ENCODE data around the gene SLC25A38. TPM values are rescaled to one million over a fixed set of nuclear protein-coding genes. Genes with fewer than 3 reads are reported as not detected.

SLC25A38 gene
- total and polyA plus RNA-seq, 4 donors, result 24.8 to 31.0 (median 27.4) TPM

GRCh38 chr3:39388153-39388552 is 5.0 kb downstream of the SLC25A38 start:
- Histone ChIP-seq H3K27me3 (ENCODE audit: control insufficient read depth in 3 of 3, insufficient read depth in 3 of 3, low read length in 2 of 3) (no peaks in the 10 kb centered on the region), H3K9ac (ENCODE audit: insufficient read depth in 1 of 2, low read length in 2 of 2) (no peak overlapping the region), H3K9me3 (ENCODE audit: control insufficient read depth in 4 of 4, insufficient read depth in 3 of 4, low read length in 3 of 4) (no peaks in the 10 kb centered on the region), H3K27ac (ENCODE audit: low read depth in 1 of 2, low read length in 1 of 2) (no peak overlapping the region), H3K36me3 (ENCODE audit: control insufficient read depth in 4 of 4, insufficient read depth in 4 of 4, low read length in 4 of 4) (peaks cover 20 to 27% (median 24%) of the 10 kb centered on the region in 4 donors), H3K4me3 (no peak overlapping the region), H3K4me1 (ENCODE audit: control insufficient read depth in 5 of 5, insufficient read depth in 5 of 5, low read length in 5 of 5) (peaks cover 0 to 12% (median 0%) of the 10 kb centered on the region in 5 donors)
- 69 to 85% methylated on average over 2 of the region's 2 CpGs for WGBS, 2 donors
- DNase-seq (peak in 2 of 3 donors; percentile 19 to 37), ATAC-seq (ENCODE audit: insufficient read depth, low FRiP score) (no peak)
- no peak for TF ChIP-seq CTCF (IDR thresholded peaks at IDR 0.05; ENCODE audit: control extremely low read depth, extremely low read depth)

GRCh38 chr3:39388741-39389248 is 5.6 kb downstream of the SLC25A38 start:
- H3K4me3 ChIP-seq, result no peak overlapping the region
- WGBS, 2 donors, result 88 to 89% methylated on average over 2 of the region's 2 CpGs
- H3K36me3 ChIP-seq (ENCODE audit: control insufficient read depth in 4 of 4, insufficient read depth in 4 of 4, low read length in 4 of 4), result peaks cover 23 to 30% (median 27%) of the 10 kb centered on the region in 4 donors
- H3K9ac ChIP-seq (ENCODE audit: insufficient read depth in 1 of 2, low read length in 2 of 2), result no peak overlapping the region
- no peaks in the 10 kb centered on the region for H3K27me3 ChIP-seq (ENCODE audit: control insufficient read depth in 3 of 3, insufficient read depth in 3 of 3, low read length in 2 of 3)
- H3K9me3 ChIP-seq (ENCODE audit: control insufficient read depth in 4 of 4, insufficient read depth in 3 of 4, low read length in 3 of 4), result no peaks in the 10 kb centered on the region
- DNase-seq, result no peak
- H3K27ac ChIP-seq (ENCODE audit: low read depth in 1 of 2, low read length in 1 of 2), result no peak overlapping the region
- TF ChIP-seq CTCF (IDR thresholded peaks at IDR 0.05; ENCODE audit: control extremely low read depth, extremely low read depth), result no peak
- H3K4me1 ChIP-seq (ENCODE audit: control insufficient read depth in 5 of 5, insufficient read depth in 5 of 5, low read length in 5 of 5), result peaks cover 0 to 12% (median 0%) of the 10 kb centered on the region in 5 donors
- no peak for ATAC-seq (ENCODE audit: insufficient read depth, low FRiP score)

GRCh38 chr3:39390181-39390580 is 7.0 kb downstream of the SLC25A38 start:
- Histone ChIP-seq H3K4me1 (ENCODE audit: control insufficient read depth in 5 of 5, insufficient read depth in 5 of 5, low read length in 5 of 5) (peaks cover 0 to 11% (median 0%) of the 10 kb centered on the region in 5 donors), H3K27me3 (ENCODE audit: control insufficient read depth in 3 of 3, insufficient read depth in 3 of 3, low read length in 2 of 3) (no peaks in the 10 kb centered on the region), H3K4me3 (no peak overlapping the region), H3K27ac (ENCODE audit: low read depth in 1 of 2, low read length in 1 of 2) (no peak overlapping the region), H3K9me3 (ENCODE audit: control insufficient read depth in 4 of 4, insufficient read depth in 3 of 4, low read length in 3 of 4) (no peaks in the 10 kb centered on the region), H3K36me3 (ENCODE audit: control insufficient read depth in 4 of 4, insufficient read depth in 4 of 4, low read length in 4 of 4) (peaks cover 25 to 32% (median 28%) of the 10 kb centered on the region in 4 donors), H3K9ac (ENCODE audit: insufficient read depth in 1 of 2, low read length in 2 of 2) (no peak overlapping the region)
- WGBS, 2 donors, result 66 to 76% methylated on average over 4 of the region's 4 CpGs
- TF ChIP-seq CTCF (IDR thresholded peaks at IDR 0.05; ENCODE audit: control extremely low read depth, extremely low read depth), result no peak
- DNase-seq, result no peak
- no peak for ATAC-seq (ENCODE audit: insufficient read depth, low FRiP score)

GRCh38 chr3:39396690-39397089 is 13.5 kb downstream of the SLC25A38 start:
- no peak for TF ChIP-seq CTCF (IDR thresholded peaks at IDR 0.05; ENCODE audit: control extremely low read depth, extremely low read depth)
- DNase-seq (no peak), ATAC-seq (ENCODE audit: insufficient read depth, low FRiP score) (no peak)
- no peak overlapping the region for H3K9ac ChIP-seq (ENCODE audit: insufficient read depth in 1 of 2, low read length in 2 of 2)
- H3K4me1 ChIP-seq (ENCODE audit: control insufficient read depth in 5 of 5, insufficient read depth in 5 of 5, low read length in 5 of 5), result no peaks in the 10 kb centered on the region
- H3K9me3 ChIP-seq (ENCODE audit: control insufficient read depth in 4 of 4, insufficient read depth in 3 of 4, low read length in 3 of 4), result no peaks in the 10 kb centered on the region
- H3K27me3 ChIP-seq (ENCODE audit: control insufficient read depth in 3 of 3, insufficient read depth in 3 of 3, low read length in 2 of 3), result no peaks in the 10 kb centered on the region
- no peak overlapping the region for H3K27ac ChIP-seq (ENCODE audit: low read depth in 1 of 2, low read length in 1 of 2)
- WGBS, 2 donors, result 94 to 95% methylated on average over 3 of the region's 3 CpGs
- no peak overlapping the region for H3K4me3 ChIP-seq
- H3K36me3 ChIP-seq (ENCODE audit: control insufficient read depth in 4 of 4, insufficient read depth in 4 of 4, low read length in 4 of 4), result peaks cover 19 to 30% (median 27%) of the 10 kb centered on the region in 4 donors

All from lung (tissue), 12 donors.